GM23338 (cell line): Measurements from ENCODE around the gene DLL1. TPM values are rescaled to one million over a fixed set of nuclear protein-coding genes. Genes with fewer than 3 reads are reported as not detected.

Experiments
- CTCF ChIP-seq, 2 experiments: fragments of 200-600 bp in 1 of 2; sonication (generic) in 1 of 2; conservative IDR thresholded peaks; 2 replicates each; pipeline versions ENCODE4 v1.5.1 to v1.6.1; 2016 to 2017; ENCODE audit warnings: antibody characterized with exemption in 2 of 2, low read depth in 2 of 2, mild to moderate bottlenecking in 2 of 2, moderate library complexity in 1 of 2
- ETS1 ChIP-seq: IDR thresholded peaks from 2 replicates; pipeline ENCODE4 v1.6.1; 2016; ENCODE audit warnings: antibody characterized with exemption
- EZH2 ChIP-seq: fragments of 200-600 bp; sonication (generic); IDR thresholded peaks from one replicate; pipeline ENCODE4 v1.8.0; 2017; ENCODE audit warnings: antibody characterized with exemption, mild to moderate bottlenecking, low read depth; ENCODE audit not compliant: unreplicated experiment
- EZH2phosphoT487 ChIP-seq: fragments of 200-600 bp; sonication (generic); IDR thresholded peaks from one replicate; pipeline ENCODE4 v1.8.1; 2018; ENCODE audit warnings: antibody characterized with exemption; ENCODE audit not compliant: unreplicated experiment
- JUNB ChIP-seq: IDR thresholded peaks from one replicate; pipeline ENCODE4 v1.6.1; 2016; ENCODE audit warnings: antibody characterized with exemption; ENCODE audit not compliant: unreplicated experiment
- POLR2AphosphoS5 ChIP-seq: IDR thresholded peaks from 2 replicates; pipeline ENCODE4 v1.6.1; 2016; ENCODE audit warnings: antibody characterized with exemption, low read depth
- ZNF331 ChIP-seq: fragments of 250-450 bp; sonication (Bioruptor Pico); IDR thresholded peaks from 2 replicates; pipeline ENCODE4 v1.5.0; 2020; ENCODE audit warnings: low read depth, mild to moderate bottlenecking, moderate library complexity
- polyA plus RNA-seq: library from polyadenylated mRNA; unstranded; fragments of >200 nt; fragmentation: Nextera tagmentation; extraction: Ambion mirVana; gene quantifications from 2 replicates; pipeline ENCODE4 v1.2.1, GENCODE V29; 2016
- total RNA-seq: library from RNA; depleted of rRNA; stranded (reverse); fragments of >200 nt; shearing (Covaris generic); gene quantifications from 2 replicates; pipeline ENCODE4 v1.2.3, GENCODE V29; 2014
- TF ChIP-seq, protein P1 (sequence below): fragments of 250-450 bp; sonication (Bioruptor Pico); IDR thresholded peaks from 2 replicates; pipeline ENCODE4 v1.5.0; 2020; ENCODE audit warnings: mild to moderate bottlenecking, moderate library complexity

The DLL1 gene
- total and polyA plus RNA-seq, 2 experiments from 2014 or later = 2.2 to 4.6 TPM

DNA sequence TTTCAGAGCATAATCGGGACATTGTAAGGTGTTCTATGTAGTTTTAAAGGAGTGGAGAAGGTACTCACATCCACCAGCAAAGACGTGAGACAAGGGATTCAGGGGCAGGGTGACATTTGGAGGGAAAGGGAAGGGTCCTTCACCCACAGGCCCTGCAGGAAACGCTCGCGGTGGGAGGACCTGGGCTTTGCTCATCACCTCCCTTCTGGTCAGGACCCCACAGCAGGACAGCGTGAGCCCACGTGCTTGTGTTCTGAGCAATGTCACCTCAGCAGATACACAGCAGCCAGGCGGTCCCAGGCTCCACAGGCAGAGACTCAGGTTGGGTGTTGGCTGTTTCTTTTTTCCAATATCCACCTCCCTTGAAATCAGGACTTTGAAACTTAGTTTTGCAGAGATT lies 27.5 kb downstream of the DLL1 start (continued):
- TF ChIP-seq, protein P1, sequence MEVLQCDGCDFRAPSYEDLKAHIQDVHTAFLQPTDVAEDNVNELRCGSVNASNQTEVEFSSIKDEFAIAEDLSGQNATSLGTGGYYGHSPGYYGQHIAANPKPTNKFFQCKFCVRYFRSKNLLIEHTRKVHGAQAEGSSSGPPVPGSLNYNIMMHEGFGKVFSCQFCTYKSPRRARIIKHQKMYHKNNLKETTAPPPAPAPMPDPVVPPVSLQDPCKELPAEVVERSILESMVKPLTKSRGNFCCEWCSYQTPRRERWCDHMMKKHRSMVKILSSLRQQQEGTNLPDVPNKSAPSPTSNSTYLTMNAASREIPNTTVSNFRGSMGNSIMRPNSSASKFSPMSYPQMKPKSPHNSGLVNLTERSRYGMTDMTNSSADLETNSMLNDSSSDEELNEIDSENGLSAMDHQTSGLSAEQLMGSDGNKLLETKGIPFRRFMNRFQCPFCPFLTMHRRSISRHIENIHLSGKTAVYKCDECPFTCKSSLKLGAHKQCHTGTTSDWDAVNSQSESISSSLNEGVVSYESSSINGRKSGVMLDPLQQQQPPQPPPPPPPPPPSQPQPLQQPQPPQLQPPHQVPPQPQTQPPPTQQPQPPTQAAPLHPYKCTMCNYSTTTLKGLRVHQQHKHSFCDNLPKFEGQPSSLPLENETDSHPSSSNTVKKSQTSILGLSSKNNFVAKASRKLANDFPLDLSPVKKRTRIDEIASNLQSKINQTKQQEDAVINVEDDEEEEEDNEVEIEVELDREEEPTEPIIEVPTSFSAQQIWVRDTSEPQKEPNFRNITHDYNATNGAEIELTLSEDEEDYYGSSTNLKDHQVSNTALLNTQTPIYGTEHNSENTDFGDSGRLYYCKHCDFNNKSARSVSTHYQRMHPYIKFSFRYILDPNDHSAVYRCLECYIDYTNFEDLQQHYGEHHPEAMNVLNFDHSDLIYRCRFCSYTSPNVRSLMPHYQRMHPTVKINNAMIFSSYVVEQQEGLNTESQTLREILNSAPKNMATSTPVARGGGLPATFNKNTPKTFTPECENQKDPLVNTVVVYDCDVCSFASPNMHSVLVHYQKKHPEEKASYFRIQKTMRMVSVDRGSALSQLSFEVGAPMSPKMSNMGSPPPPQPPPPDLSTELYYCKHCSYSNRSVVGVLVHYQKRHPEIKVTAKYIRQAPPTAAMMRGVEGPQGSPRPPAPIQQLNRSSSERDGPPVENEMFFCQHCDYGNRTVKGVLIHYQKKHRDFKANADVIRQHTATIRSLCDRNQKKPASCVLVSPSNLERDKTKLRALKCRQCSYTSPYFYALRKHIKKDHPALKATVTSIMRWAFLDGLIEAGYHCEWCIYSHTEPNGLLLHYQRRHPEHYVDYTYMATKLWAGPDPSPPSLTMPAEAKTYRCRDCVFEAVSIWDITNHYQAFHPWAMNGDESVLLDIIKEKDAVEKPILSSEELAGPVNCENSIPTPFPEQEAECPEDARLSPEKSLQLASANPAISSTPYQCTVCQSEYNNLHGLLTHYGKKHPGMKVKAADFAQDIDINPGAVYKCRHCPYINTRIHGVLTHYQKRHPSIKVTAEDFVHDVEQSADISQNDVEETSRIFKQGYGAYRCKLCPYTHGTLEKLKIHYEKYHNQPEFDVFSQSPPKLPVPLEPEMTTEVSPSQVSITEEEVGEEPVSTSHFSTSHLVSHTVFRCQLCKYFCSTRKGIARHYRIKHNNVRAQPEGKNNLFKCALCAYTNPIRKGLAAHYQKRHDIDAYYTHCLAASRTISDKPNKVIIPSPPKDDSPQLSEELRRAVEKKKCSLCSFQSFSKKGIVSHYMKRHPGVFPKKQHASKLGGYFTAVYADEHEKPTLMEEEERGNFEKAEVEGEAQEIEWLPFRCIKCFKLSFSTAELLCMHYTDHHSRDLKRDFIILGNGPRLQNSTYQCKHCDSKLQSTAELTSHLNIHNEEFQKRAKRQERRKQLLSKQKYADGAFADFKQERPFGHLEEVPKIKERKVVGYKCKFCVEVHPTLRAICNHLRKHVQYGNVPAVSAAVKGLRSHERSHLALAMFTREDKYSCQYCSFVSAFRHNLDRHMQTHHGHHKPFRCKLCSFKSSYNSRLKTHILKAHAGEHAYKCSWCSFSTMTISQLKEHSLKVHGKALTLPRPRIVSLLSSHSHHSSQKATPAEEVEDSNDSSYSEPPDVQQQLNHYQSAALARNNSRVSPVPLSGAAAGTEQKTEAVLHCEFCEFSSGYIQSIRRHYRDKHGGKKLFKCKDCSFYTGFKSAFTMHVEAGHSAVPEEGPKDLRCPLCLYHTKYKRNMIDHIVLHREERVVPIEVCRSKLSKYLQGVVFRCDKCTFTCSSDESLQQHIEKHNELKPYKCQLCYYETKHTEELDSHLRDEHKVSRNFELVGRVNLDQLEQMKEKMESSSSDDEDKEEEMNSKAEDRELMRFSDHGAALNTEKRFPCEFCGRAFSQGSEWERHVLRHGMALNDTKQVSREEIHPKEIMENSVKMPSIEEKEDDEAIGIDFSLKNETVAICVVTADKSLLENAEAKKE = no peak
- TF ChIP-seq EZH2 (no peak), ETS1 (no peak), POLR2AphosphoS5 (no peak), CTCF (conservative IDR thresholded peaks at IDR 0.05; ENCODE audit: low read depth in 2 of 2) (no peak), ZNF331 (CRISPR knock-in tag) (no peak), JUNB (no peak), EZH2phosphoT487 (no peak)
